Parathyroid adenoma (tissue), 2 donors: ENCODE data around the gene C6orf118.

Experiments used
- H2AFZ ChIP-seq: fragments of 300-600 bp; sonication (generic); one replicate; pipeline ENCODE4 v1.7.0; 2017; ENCODE audit warnings: antibody characterized with exemption, mild to moderate bottlenecking
- H3K27ac ChIP-seq: fragments of 300-600 bp; sonication (generic); one replicate; pipeline ENCODE4 v1.7.0; 2017
- H3K27me3 ChIP-seq: fragments of 300-600 bp; sonication (generic); one replicate; pipeline ENCODE4 v1.7.0; 2017; ENCODE audit warnings: low read length; ENCODE audit not compliant: control insufficient read depth, insufficient read depth
- H3K36me3 ChIP-seq: fragments of 300-600 bp; sonication (generic); one replicate; pipeline ENCODE4 v1.7.0; 2017; ENCODE audit warnings: low read length; ENCODE audit not compliant: control insufficient read depth, insufficient read depth
- H3K4me1 ChIP-seq: fragments of 300-600 bp; sonication (generic); one replicate; pipeline ENCODE4 v1.7.0; 2017; ENCODE audit warnings: control low read depth
- H3K4me2 ChIP-seq: fragments of 300-600 bp; sonication (generic); one replicate; pipeline ENCODE4 v1.7.0; 2017; ENCODE audit warnings: low read length
- H3K4me3 ChIP-seq: fragments of 300-600 bp; sonication (generic); one replicate; pipeline ENCODE4 v1.7.0; 2017; ENCODE audit warnings: low read depth, low read length
- H3K79me2 ChIP-seq: fragments of 300-600 bp; sonication (generic); one replicate; pipeline ENCODE4 v1.7.0; 2017; ENCODE audit warnings: control low read depth
- H3K9ac ChIP-seq: fragments of 300-600 bp; sonication (generic); one replicate; pipeline ENCODE4 v1.7.0; 2017; ENCODE audit warnings: mild to moderate bottlenecking
- H3K9me3 ChIP-seq: fragments of 300-600 bp; sonication (generic); one replicate; pipeline ENCODE4 v1.7.0; 2017; ENCODE audit warnings: low read length; ENCODE audit not compliant: control insufficient read depth
- CTCF ChIP-seq: fragments of 300-600 bp; sonication (generic); IDR thresholded peaks from one replicate; pipeline ENCODE4 v1.7.0; 2017; ENCODE audit warnings: antibody characterized with exemption, mild to moderate bottlenecking
- donor health status: primary hyperparathyroidism.

Gene C6orf118

GRCh38 chr6:165301372-165302246 lies 7.8 kb downstream of the C6orf118 start:
- Histone ChIP-seq H3K4me1 (no peaks in the 10 kb centered on the region), H3K4me2 (no peak overlapping the region), H3K79me2 (no peaks in the 10 kb centered on the region), H3K27ac (no peak overlapping the region), H3K4me3 (no peak overlapping the region), H2AFZ (no peak overlapping the region), H3K9me3 (no peaks in the 10 kb centered on the region), H3K27me3 (no peaks in the 10 kb centered on the region), H3K36me3 (no peaks in the 10 kb centered on the region), H3K9ac (no peak overlapping the region)
- TF ChIP-seq CTCF, result no peak

- Histone ChIP-seq H3K4me2 (no peak overlapping the region), H3K4me1 (no peaks in the 10 kb centered on the region), H2AFZ (no peak overlapping the region), H3K27me3 (no peaks in the 10 kb centered on the region), H3K79me2 (no peaks in the 10 kb centered on the region), H3K4me3 (no peak overlapping the region), H3K27ac (no peak overlapping the region), H3K36me3 (no peaks in the 10 kb centered on the region), H3K9ac (no peak overlapping the region), H3K9me3 (no peaks in the 10 kb centered on the region)
- TF ChIP-seq CTCF, result no peak
Observed at GRCh38 chr6:165300422-165300936, 8.9 kb downstream of the C6orf118 start.

GRCh38 chr6:165298875-165299274 lies 10.5 kb downstream of the C6orf118 start:
- Histone ChIP-seq H3K4me2 (no peak overlapping the region), H3K4me1 (no peaks in the 10 kb centered on the region), H3K27me3 (no peaks in the 10 kb centered on the region), H3K27ac (no peak overlapping the region), H3K36me3 (no peaks in the 10 kb centered on the region), H3K4me3 (no peak overlapping the region), H3K9me3 (no peaks in the 10 kb centered on the region), H3K9ac (no peak overlapping the region), H2AFZ (no peak overlapping the region), H3K79me2 (no peaks in the 10 kb centered on the region)
- TF ChIP-seq CTCF, result no peak

- no peak overlapping the region for H2AFZ ChIP-seq
- no peaks in the 10 kb centered on the region for H3K27me3 ChIP-seq
- TF ChIP-seq CTCF, result no peak
Observed at GRCh38 chr6:165298402-165298801, 11.0 kb downstream of the C6orf118 start.

More at GRCh38 chr6:165298402-165298801, 11.0 kb downstream of the C6orf118 start:
- Histone ChIP-seq H3K79me2 (no peaks in the 10 kb centered on the region), H3K36me3 (no peaks in the 10 kb centered on the region), H3K27ac (no peak overlapping the region), H3K9ac (no peak overlapping the region), H3K4me3 (no peak overlapping the region), H3K9me3 (no peaks in the 10 kb centered on the region), H3K4me1 (no peaks in the 10 kb centered on the region), H3K4me2 (no peak overlapping the region)
